Subcutaneous abdominal adipose tissue (tissue), 5 donors: ENCODE data around the gene RGS21.
"Not testable (repeated sequence)": the region's sequence is repeated elsewhere in the genome, so short reads cannot be mapped to it uniquely, and the experiment has no call there.

Experiments used
- H3K27ac ChIP-seq: one replicate; pipeline ENCODE4 v1.7.0; 2013; ENCODE audit warnings: low read depth, mild to moderate bottlenecking, inconsistent platforms, low read length, moderate library complexity
- H3K27me3 ChIP-seq, 5 donors: one replicate each; pipeline ENCODE4 v1.7.0; 2013; ENCODE audit warnings: low read length in 5 of 5, inconsistent platforms in 1 of 5; ENCODE audit not compliant: control insufficient read depth in 5 of 5, insufficient read depth in 4 of 5
- H3K36me3 ChIP-seq, 5 donors: one replicate each; pipeline ENCODE4 v1.7.0; 2013; ENCODE audit warnings: low read length in 5 of 5; ENCODE audit not compliant: control insufficient read depth in 5 of 5, insufficient read depth in 5 of 5
- H3K4me1 ChIP-seq, 5 donors: one replicate each; pipeline ENCODE4 v1.7.0; 2013; ENCODE audit warnings: low read length in 5 of 5, mild to moderate bottlenecking in 3 of 5, moderate library complexity in 1 of 5; ENCODE audit not compliant: control insufficient read depth in 5 of 5, insufficient read depth in 5 of 5
- H3K4me3 ChIP-seq, 5 donors: one replicate each; pipeline ENCODE4 v1.7.0; 2013; ENCODE audit warnings: low read length in 5 of 5, low read depth in 1 of 5
- H3K9ac ChIP-seq, 5 donors: one replicate each; pipeline ENCODE4 v1.7.0; 2013; ENCODE audit warnings: low read length in 5 of 5, mild to moderate bottlenecking in 4 of 5, moderate library complexity in 3 of 5
- H3K9me3 ChIP-seq, 5 donors: one replicate each; pipeline ENCODE4 v1.7.0; 2013; ENCODE audit warnings: low read length in 5 of 5; ENCODE audit not compliant: control insufficient read depth in 5 of 5
- donor health status: healthy.
- donor health status: healthy.
- donor health status: healthy.
- donor health status: healthy.
- donor health status: healthy.

The RGS21 gene

GRCh38 chr1:192316942-192317450, at the start of gene RGS21:
Gene RGS21 (plus strand): TSS chr1:192316992. CDS start chr1:192343037, 26,045 bp downstream.
- Histone ChIP-seq H3K36me3 (no peaks in the 10 kb centered on the region), H3K4me1 (no peaks in the 10 kb centered on the region)

GRCh38 chr1:192268468-192269052, 48.2 kb upstream of the RGS21 start:
- no peaks in the 10 kb centered on the region for H3K36me3 ChIP-seq
- H3K9ac ChIP-seq, result no peak overlapping the region
- H3K9me3 ChIP-seq, result no peaks in the 10 kb centered on the region
- no peaks in the 10 kb centered on the region for H3K4me1 ChIP-seq
- H3K4me3 ChIP-seq, result no peak overlapping the region
- no peaks in the 10 kb centered on the region for H3K27me3 ChIP-seq
- H3K27ac ChIP-seq, result no peak overlapping the region

More at GRCh38 chr1:192316942-192317450, at the start of gene RGS21:
- Histone ChIP-seq H3K27ac (no peak within 1 kb of the TSS), H3K9ac (no peak within 1 kb of the TSS), H3K27me3 (no peaks in the 10 kb centered on the region), H3K9me3 (no peaks in the 10 kb centered on the region), H3K4me3 (no peak within 1 kb of the TSS)

- Histone ChIP-seq H3K27ac (no peak overlapping the region), H3K4me3 (no peak overlapping the region), H3K9me3 (no peaks in the 10 kb centered on the region), H3K9ac (no peak overlapping the region), H3K36me3 (no peaks in the 10 kb centered on the region), H3K27me3 (no peaks in the 10 kb centered on the region), H3K4me1 (no peaks in the 10 kb centered on the region)
Observed at GRCh38 chr1:192270398-192270797, 46.4 kb upstream of the RGS21 start.

GRCh38 chr1:192272732-192273131, 44.1 kb upstream of the RGS21 start:
- H3K27me3 ChIP-seq, result no peaks in the 10 kb centered on the region
- no peaks in the 10 kb centered on the region for H3K4me1 ChIP-seq
- no peaks in the 10 kb centered on the region for H3K9me3 ChIP-seq
- H3K9ac ChIP-seq, result no peak overlapping the region
- no peak overlapping the region for H3K27ac ChIP-seq
- no peak overlapping the region for H3K4me3 ChIP-seq
- H3K36me3 ChIP-seq, result no peaks in the 10 kb centered on the region

- no peak overlapping the region for H3K27ac ChIP-seq
- no peaks in the 10 kb centered on the region for H3K36me3 ChIP-seq
- H3K9ac ChIP-seq, result no peak overlapping the region
- no peak overlapping the region for H3K4me3 ChIP-seq
- H3K4me1 ChIP-seq, result no peaks in the 10 kb centered on the region
- H3K9me3 ChIP-seq, result no peaks in the 10 kb centered on the region
- H3K27me3 ChIP-seq, result no peaks in the 10 kb centered on the region
Observed at GRCh38 chr1:192274588-192274987, 42.2 kb upstream of the RGS21 start.

- H3K9ac ChIP-seq, result no peak overlapping the region
- peaks cover 3 to 5% (median 5%) of the 10 kb centered on the region in 5 donors for H3K9me3 ChIP-seq
- H3K36me3 ChIP-seq, result no peaks in the 10 kb centered on the region
- H3K4me1 ChIP-seq, result no peaks in the 10 kb centered on the region
- H3K4me3 ChIP-seq, result no peak overlapping the region
- no peak overlapping the region for H3K27ac ChIP-seq
- no peaks in the 10 kb centered on the region for H3K27me3 ChIP-seq
Observed at GRCh38 chr1:192277635-192278034, 39.2 kb upstream of the RGS21 start.

GRCh38 chr1:192284927-192285326, 31.9 kb upstream of the RGS21 start:
- no peaks in the 10 kb centered on the region for H3K36me3 ChIP-seq
- H3K9me3 ChIP-seq, result peaks cover 3 to 13% (median 11%) of the 10 kb centered on the region in 5 donors
- no peaks in the 10 kb centered on the region for H3K4me1 ChIP-seq
- H3K9ac ChIP-seq, result no peak overlapping the region
- H3K27me3 ChIP-seq, result no peaks in the 10 kb centered on the region
- no peak overlapping the region for H3K27ac ChIP-seq
- H3K4me3 ChIP-seq, result no peak overlapping the region

- H3K27me3 ChIP-seq, result no peaks in the 10 kb centered on the region
- no peak overlapping the region for H3K27ac ChIP-seq
- H3K4me1 ChIP-seq, result no peaks in the 10 kb centered on the region
- no peaks in the 10 kb centered on the region for H3K36me3 ChIP-seq
- H3K9me3 ChIP-seq, result peaks cover 0 to 3% (median 0%) of the 10 kb centered on the region in 5 donors
- no peak overlapping the region for H3K4me3 ChIP-seq
- H3K9ac ChIP-seq, result no peak overlapping the region
Observed at GRCh38 chr1:192303029-192303428, 13.8 kb upstream of the RGS21 start.

GRCh38 chr1:192308314-192308713, 8.5 kb upstream of the RGS21 start:
- H3K27me3 ChIP-seq, H3K36me3 ChIP-seq, H3K9ac ChIP-seq, H3K9me3 ChIP-seq, H3K27ac ChIP-seq, H3K4me1 ChIP-seq, H3K4me3 ChIP-seq: not testable (repeated sequence)

GRCh38 chr1:192311281-192311680, 5.5 kb upstream of the RGS21 start:
- no peak overlapping the region for H3K27ac ChIP-seq
- no peaks in the 10 kb centered on the region for H3K36me3 ChIP-seq
- H3K27me3 ChIP-seq, result no peaks in the 10 kb centered on the region
- peaks cover 0 to 6% (median 0%) of the 10 kb centered on the region in 5 donors for H3K9me3 ChIP-seq
- H3K9ac ChIP-seq, result no peak overlapping the region
- no peaks in the 10 kb centered on the region for H3K4me1 ChIP-seq
- no peak overlapping the region for H3K4me3 ChIP-seq
